Measurements from ENCODE around the gene CYLD. TPM values are rescaled to one million over a fixed set of nuclear protein-coding genes. Genes with fewer than 3 reads are reported as not detected.

Gene CYLD
- total RNA-seq, 1 experiment from 2014 or later = 12.5 TPM

DNA sequence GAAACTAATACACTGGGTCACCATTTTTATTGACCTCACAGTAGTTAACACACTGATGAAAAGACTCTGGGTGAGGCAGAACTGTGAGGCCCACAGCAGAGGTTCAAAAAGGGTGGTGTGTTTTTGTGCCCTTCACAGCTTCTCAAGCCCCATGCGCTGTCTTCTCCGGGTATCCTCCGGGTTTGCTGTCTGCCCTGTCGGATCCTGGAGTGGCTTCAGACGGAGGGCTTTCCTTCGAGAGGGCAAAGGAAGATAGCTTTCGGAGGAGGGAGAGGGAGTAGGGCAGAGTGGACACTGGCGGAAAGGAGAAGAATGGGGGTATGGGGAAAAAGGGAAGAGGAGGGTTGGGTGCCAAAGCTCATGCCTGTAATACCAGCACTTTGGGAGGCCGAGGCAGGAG lies 80.8 kb downstream of the CYLD start:
- Histone ChIP-seq H4K8ac (replicated peaks; ENCODE audit: insufficient read length, low read depth, low read length) (no peak overlapping the region), H4K91ac (ENCODE audit: insufficient read length, low read depth, low read length) (no peak overlapping the region), H2BK12ac (ENCODE audit: insufficient read length, low read depth, low read length) (no peak overlapping the region), H3K9me3 (ENCODE audit: control insufficient read depth, low read depth, low read length) (no peaks in the 10 kb centered on the region), H3K14ac (ENCODE audit: insufficient read depth, low read length) (no peak overlapping the region; the same call in 1 of the 2 replicates), H3K79me2 (ENCODE audit: insufficient read depth, low read length) (no peaks in the 10 kb centered on the region), H3K27me3 (ENCODE audit: insufficient read depth, low read length) (no peaks in the 10 kb centered on the region), H4K5ac (ENCODE audit: insufficient read length, low read depth, low read length) (no peak overlapping the region), H4K20me1 (ENCODE audit: control insufficient read depth, insufficient read depth, insufficient read length) (no peaks in the 10 kb centered on the region), H3K18ac (ENCODE audit: insufficient read length, low read depth, low read length) (no peak overlapping the region), H2BK15ac (ENCODE audit: low read depth, low read length) (no peak overlapping the region), H2AFZ (ENCODE audit: low read length) (no peak overlapping the region), H3K27ac (ENCODE audit: insufficient read length, low read depth, low read length) (no peak overlapping the region), H3K4me2 (ENCODE audit: insufficient read depth, insufficient read length, low read length) (no peak overlapping the region), H3K79me1 (ENCODE audit: insufficient read depth, low read depth, low read length, poor library complexity, severe bottlenecking) (no peaks in the 10 kb centered on the region), H3K4ac (ENCODE audit: low read depth, low read length) (no peak overlapping the region), H2AK5ac (ENCODE audit: insufficient read length, low read length) (no peak overlapping the region), H3K23me2 (ENCODE audit: insufficient read length, low read depth, low read length, poor library complexity, severe bottlenecking) (no peaks in the 10 kb centered on the region), H3K23ac (ENCODE audit: insufficient read length, low read depth, low read length) (no peak overlapping the region), H3K9ac (ENCODE audit: extremely low read depth, insufficient read length, low read length) (no peak overlapping the region), H2BK5ac (ENCODE audit: insufficient read length, low read length) (no peak overlapping the region), H2BK20ac (ENCODE audit: low read depth, low read length, poor library complexity, severe bottlenecking) (no peak overlapping the region), H3K56ac (ENCODE audit: insufficient read length, low read depth, low read length) (no peak overlapping the region), H3T11ph (ENCODE audit: low read length) (no peak overlapping the region), H3K4me1 (ENCODE audit: insufficient read depth, low read length) (no peaks in the 10 kb centered on the region), H2BK120ac (ENCODE audit: low read depth, low read length, poor library complexity, severe bottlenecking) (no peak overlapping the region)
- TF ChIP-seq CTCF (conservative IDR thresholded peaks at IDR 0.05) = no peak
- Mint-ChIP-seq H3K36me3 (ENCODE audit: insufficient read depth in 1 of 3, low read depth in 3 of 3) (no peaks in the 10 kb centered on the region), H3K9me3 (no peaks in the 10 kb centered on the region), H3K27ac (no peak overlapping the region), H3K4me1 (peaks cover 4 to 8% of the 10 kb centered on the region in 2 experiments; a peak in 2 of 4 replicates), H3K27me3 (ENCODE audit: low read depth) (peaks cover 2% of the 10 kb centered on the region; the same call in 1 of the 2 replicates), H3K4me3 (no peak overlapping the region)
- WGBS (ENCODE audit: extremely low coverage, insufficient read length, low lambda C conversion rate) = no CpG with 5 or more reads among the region's 9 CpGs
- DNase-seq = no peak

All from H9 (cell line).